HepG2 (cell line): ENCODE data around the gene ZSWIM8. TPM values are rescaled to one million over a fixed set of nuclear protein-coding genes. Genes with fewer than 3 reads are reported as not detected.
A peak's percentile ranks its signal among the peaks of the same experiment; 100 is the strongest.

Experiments
- FLYWCH1 ChIP-seq: sonication (generic); formaldehyde crosslinking; IDR thresholded peaks from 2 replicates; pipeline ENCODE4 v1.8.1; 2023; ENCODE audit warnings: mild to moderate bottlenecking, missing genetic modification reagents
- HOXA5 ChIP-seq: sonication (generic); formaldehyde crosslinking; IDR thresholded peaks from 2 replicates; pipeline ENCODE4 v1.4.0; 2020; ENCODE audit warnings: missing genetic modification reagents
- IRF2 ChIP-seq: IDR thresholded peaks from 2 replicates; pipeline ENCODE4 v1.6.1; 2018; ENCODE audit warnings: missing genetic modification reagents, missing compliant biosample characterization
- KLF6 ChIP-seq: IDR thresholded peaks from 2 replicates; pipeline ENCODE4 v1.8.0; 2016; ENCODE audit warnings: missing biosample characterization, missing genetic modification reagents
- NRL ChIP-seq: sonication (generic); formaldehyde crosslinking; IDR thresholded peaks from 2 replicates; pipeline ENCODE4 v1.5.0; 2020; ENCODE audit warnings: missing genetic modification reagents, mild to moderate bottlenecking, moderate library complexity, borderline replicate concordance
- POGZ ChIP-seq: sonication (generic); formaldehyde crosslinking; IDR thresholded peaks from 2 replicates; pipeline ENCODE4 v1.4.0; 2020; ENCODE audit warnings: mild to moderate bottlenecking, missing genetic modification reagents
- SOX5 ChIP-seq: IDR thresholded peaks from 2 replicates; pipeline ENCODE4 v1.6.1; 2016; ENCODE audit warnings: borderline replicate concordance
- ZFP41 ChIP-seq: sonication (generic); formaldehyde crosslinking; IDR thresholded peaks from 2 replicates; pipeline ENCODE4 v1.4.0; 2020; ENCODE audit warnings: mild to moderate bottlenecking, missing genetic modification reagents, borderline replicate concordance
- ZNF205 ChIP-seq: IDR thresholded peaks from 2 replicates; pipeline ENCODE4 v1.6.1; 2018; ENCODE audit warnings: missing biosample characterization, missing genetic modification reagents
- ZNF296 ChIP-seq: sonication (generic); formaldehyde crosslinking; conservative IDR thresholded peaks from 2 replicates; pipeline ENCODE4 v1.5.0; 2020; ENCODE audit warnings: mild to moderate bottlenecking, missing genetic modification reagents
- polyA plus RNA-seq, 8 experiments: library from polyadenylated mRNA; depleted of rRNA in 3 of 8; stranded (reverse) in 7 of 8; unstranded in 1 of 8; fragments of >200 nt; fragmentation: Illumina TruSeq in 4 of 8; extraction: Trizol in 4 of 8; gene quantifications; 2 replicates each; pipeline versions ENCODE4 v1.2.1 to v1.2.3, GENCODE V29; 2011 to 2016; ENCODE audit warnings: low read depth in 4 of 8, missing spikeins in 1 of 8, mixed read lengths in 1 of 8; ENCODE audit not compliant: insufficient read depth in 1 of 8
- total RNA-seq, 5 experiments: library from RNA; depleted of rRNA; stranded (reverse); fragments of >200 nt; fragmentation: Illumina TruSeq; extraction: Trizol; gene quantifications; 2 replicates each; pipeline ENCODE4 v1.2.3, GENCODE V29; 2016; ENCODE audit warnings: low read depth in 1 of 5
- TF ChIP-seq, protein P1 (sequence below): sonication (generic); formaldehyde crosslinking; IDR thresholded peaks from one replicate; pipeline ENCODE4 v1.5.1; 2020; ENCODE audit warnings: mild to moderate bottlenecking, missing genetic modification reagents; ENCODE audit errors: not compliant biosample characterization
- TF ChIP-seq, protein P2 (sequence below): sonication (generic); formaldehyde crosslinking; conservative IDR thresholded peaks from 2 replicates; pipeline ENCODE4 v1.4.0; 2020; ENCODE audit warnings: missing genetic modification reagents
- TF ChIP-seq, protein P3 (sequence below): sonication (generic); formaldehyde crosslinking; IDR thresholded peaks from 2 replicates; pipeline ENCODE4 v1.4.0; 2020; ENCODE audit warnings: missing genetic modification reagents

The ZSWIM8 gene
- total and polyA plus RNA-seq, 2 of the 13 experiments (the other 11 are each of a cell fraction or from before 2014, with no cell fraction given): 39.9 to 98.2 TPM

DNA sequence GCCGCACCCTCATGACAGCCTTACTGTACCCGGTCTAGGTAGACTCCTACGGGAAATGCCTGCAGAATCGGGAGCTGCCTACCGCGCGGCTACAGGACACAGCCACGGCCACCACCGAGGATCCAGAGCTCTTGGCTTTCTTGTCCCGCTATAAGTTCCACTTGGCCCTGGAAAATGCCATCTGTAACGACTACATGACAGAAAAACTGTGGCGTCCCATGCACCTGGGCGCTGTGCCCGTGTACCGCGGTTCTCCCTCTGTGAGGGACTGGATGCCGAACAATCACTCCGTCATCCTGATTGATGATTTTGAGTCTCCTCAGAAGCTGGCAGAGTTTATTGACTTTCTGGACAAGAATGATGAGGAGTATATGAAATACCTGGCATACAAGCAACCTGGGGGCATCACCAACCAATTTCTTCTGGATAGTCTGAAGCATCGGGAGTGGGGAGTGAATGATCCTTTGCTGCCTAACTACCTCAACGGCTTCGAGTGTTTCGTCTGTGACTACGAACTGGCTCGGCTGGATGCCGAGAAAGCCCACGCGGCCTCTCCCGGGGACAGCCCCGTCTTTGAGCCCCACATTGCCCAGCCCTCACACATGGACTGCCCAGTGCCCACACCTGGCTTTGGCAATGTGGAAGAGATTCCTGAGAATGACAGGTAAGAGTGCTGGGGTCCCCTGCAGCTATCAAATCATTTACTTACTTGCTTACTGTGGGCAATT, 12.1 kb upstream of the ZSWIM8 start (continued):
- TF ChIP-seq, protein P1, sequence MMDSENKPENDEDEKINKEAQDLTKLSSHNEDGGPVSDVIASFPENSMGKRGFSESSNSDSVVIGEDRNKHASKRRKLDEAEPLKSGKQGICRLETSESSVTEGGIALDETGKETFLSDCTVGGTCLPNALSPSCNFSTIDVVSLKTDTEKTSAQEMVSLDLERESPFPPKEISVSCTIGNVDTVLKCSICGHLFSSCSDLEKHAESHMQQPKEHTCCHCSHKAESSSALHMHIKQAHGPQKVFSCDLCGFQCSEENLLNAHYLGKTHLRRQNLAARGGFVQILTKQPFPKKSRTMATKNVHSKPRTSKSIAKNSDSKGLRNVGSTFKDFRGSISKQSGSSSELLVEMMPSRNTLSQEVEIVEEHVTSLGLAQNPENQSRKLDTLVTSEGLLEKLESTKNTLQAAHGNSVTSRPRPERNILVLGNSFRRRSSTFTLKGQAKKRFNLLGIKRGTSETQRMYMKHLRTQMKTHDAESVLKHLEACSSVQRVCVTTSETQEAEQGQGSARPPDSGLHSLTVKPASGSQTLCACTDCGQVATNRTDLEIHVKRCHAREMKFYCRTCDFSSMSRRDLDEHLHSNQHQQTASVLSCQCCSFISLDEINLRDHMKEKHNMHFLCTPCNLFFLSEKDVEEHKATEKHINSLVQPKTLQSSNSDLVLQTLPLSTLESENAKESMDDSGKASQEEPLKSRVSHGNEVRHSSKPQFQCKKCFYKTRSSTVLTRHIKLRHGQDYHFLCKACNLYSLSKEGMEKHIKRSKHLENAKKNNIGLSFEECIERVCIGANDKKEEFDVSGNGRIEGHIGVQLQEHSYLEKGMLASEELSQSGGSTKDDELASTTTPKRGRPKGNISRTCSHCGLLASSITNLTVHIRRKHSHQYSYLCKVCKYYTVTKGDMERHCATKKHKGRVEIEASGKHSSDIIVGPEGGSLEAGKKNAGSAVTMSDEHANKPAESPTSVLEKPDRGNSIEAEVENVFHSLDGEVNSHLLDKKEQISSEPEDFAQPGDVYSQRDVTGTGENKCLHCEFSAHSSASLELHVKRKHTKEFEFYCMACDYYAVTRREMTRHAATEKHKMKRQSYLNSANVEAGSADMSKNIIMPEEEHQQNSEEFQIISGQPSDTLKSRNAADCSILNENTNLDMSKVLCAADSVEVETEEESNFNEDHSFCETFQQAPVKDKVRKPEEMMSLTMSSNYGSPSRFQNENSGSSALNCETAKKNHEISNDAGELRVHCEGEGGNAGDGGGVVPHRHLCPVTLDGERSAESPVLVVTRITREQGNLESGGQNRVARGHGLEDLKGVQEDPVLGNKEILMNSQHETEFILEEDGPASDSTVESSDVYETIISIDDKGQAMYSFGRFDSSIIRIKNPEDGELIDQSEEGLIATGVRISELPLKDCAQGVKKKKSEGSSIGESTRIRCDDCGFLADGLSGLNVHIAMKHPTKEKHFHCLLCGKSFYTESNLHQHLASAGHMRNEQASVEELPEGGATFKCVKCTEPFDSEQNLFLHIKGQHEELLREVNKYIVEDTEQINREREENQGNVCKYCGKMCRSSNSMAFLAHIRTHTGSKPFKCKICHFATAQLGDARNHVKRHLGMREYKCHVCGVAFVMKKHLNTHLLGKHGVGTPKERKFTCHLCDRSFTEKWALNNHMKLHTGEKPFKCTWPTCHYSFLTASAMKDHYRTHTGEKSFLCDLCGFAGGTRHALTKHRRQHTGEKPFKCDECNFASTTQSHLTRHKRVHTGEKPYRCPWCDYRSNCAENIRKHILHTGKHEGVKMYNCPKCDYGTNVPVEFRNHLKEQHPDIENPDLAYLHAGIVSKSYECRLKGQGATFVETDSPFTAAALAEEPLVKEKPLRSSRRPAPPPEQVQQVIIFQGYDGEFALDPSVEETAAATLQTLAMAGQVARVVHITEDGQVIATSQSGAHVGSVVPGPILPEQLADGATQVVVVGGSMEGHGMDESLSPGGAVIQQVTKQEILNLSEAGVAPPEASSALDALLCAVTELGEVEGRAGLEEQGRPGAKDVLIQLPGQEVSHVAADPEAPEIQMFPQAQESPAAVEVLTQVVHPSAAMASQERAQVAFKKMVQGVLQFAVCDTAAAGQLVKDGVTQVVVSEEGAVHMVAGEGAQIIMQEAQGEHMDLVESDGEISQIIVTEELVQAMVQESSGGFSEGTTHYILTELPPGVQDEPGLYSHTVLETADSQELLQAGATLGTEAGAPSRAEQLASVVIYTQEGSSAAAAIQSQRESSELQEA: no peak
- TF ChIP-seq, protein P2, sequence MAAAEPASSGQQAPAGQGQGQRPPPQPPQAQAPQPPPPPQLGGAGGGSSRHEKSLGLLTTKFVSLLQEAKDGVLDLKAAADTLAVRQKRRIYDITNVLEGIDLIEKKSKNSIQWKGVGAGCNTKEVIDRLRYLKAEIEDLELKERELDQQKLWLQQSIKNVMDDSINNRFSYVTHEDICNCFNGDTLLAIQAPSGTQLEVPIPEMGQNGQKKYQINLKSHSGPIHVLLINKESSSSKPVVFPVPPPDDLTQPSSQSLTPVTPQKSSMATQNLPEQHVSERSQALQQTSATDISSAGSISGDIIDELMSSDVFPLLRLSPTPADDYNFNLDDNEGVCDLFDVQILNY (CRISPR knock-in tag): no peak
- TF ChIP-seq HOXA5 (no peak), SOX5 (CRISPR knock-in tag) (no peak), ZFP41 (CRISPR knock-in tag) (no peak), IRF2 (CRISPR knock-in tag) (no peak), ZNF296 (CRISPR knock-in tag) (peak; percentile 71; the same call in 1 of the 2 replicates), NRL (CRISPR knock-in tag) (0 out of 2 replicates have a peak, but pooled peaks have one; percentile 34), ZNF205 (CRISPR knock-in tag) (no peak), FLYWCH1 (no peak), POGZ (CRISPR knock-in tag) (no peak), KLF6 (CRISPR knock-in tag) (no peak)
- TF ChIP-seq, protein P3, sequence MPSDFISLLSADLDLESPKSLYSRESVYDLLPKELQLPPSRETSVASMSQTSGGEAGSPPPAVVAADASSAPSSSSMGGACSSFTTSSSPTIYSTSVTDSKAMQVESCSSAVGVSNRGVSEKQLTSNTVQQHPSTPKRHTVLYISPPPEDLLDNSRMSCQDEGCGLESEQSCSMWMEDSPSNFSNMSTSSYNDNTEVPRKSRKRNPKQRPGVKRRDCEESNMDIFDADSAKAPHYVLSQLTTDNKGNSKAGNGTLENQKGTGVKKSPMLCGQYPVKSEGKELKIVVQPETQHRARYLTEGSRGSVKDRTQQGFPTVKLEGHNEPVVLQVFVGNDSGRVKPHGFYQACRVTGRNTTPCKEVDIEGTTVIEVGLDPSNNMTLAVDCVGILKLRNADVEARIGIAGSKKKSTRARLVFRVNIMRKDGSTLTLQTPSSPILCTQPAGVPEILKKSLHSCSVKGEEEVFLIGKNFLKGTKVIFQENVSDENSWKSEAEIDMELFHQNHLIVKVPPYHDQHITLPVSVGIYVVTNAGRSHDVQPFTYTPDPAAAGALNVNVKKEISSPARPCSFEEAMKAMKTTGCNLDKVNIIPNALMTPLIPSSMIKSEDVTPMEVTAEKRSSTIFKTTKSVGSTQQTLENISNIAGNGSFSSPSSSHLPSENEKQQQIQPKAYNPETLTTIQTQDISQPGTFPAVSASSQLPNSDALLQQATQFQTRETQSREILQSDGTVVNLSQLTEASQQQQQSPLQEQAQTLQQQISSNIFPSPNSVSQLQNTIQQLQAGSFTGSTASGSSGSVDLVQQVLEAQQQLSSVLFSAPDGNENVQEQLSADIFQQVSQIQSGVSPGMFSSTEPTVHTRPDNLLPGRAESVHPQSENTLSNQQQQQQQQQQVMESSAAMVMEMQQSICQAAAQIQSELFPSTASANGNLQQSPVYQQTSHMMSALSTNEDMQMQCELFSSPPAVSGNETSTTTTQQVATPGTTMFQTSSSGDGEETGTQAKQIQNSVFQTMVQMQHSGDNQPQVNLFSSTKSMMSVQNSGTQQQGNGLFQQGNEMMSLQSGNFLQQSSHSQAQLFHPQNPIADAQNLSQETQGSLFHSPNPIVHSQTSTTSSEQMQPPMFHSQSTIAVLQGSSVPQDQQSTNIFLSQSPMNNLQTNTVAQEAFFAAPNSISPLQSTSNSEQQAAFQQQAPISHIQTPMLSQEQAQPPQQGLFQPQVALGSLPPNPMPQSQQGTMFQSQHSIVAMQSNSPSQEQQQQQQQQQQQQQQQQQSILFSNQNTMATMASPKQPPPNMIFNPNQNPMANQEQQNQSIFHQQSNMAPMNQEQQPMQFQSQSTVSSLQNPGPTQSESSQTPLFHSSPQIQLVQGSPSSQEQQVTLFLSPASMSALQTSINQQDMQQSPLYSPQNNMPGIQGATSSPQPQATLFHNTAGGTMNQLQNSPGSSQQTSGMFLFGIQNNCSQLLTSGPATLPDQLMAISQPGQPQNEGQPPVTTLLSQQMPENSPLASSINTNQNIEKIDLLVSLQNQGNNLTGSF (CRISPR knock-in tag): no peak
